IPS-15b (cell line): ENCODE measurements around the gene RELL2.

Experiments
- H3K27me3 ChIP-seq: one replicate; pipeline ENCODE4 v1.6.1; 2013; ENCODE audit warnings: low read length; ENCODE audit not compliant: control insufficient read depth, insufficient read depth
- H3K36me3 ChIP-seq: one replicate; pipeline ENCODE4 v1.6.1; 2013; ENCODE audit warnings: low read length; ENCODE audit not compliant: control insufficient read depth, insufficient read depth
- H3K4me1 ChIP-seq: one replicate; pipeline ENCODE4 v1.6.1; 2013; ENCODE audit warnings: mild to moderate bottlenecking, low read length; ENCODE audit not compliant: control insufficient read depth, insufficient read depth
- H3K4me3 ChIP-seq: one replicate; pipeline ENCODE4 v1.5.1; 2013; ENCODE audit warnings: low read depth, low read length
- H3K9ac ChIP-seq: one replicate; pipeline ENCODE4 v1.6.1; 2013; ENCODE audit warnings: low read depth, mild to moderate bottlenecking, low read length
- H3K9me3 ChIP-seq: one replicate; pipeline ENCODE4 v1.6.1; 2013; ENCODE audit warnings: mild to moderate bottlenecking, low read length; ENCODE audit not compliant: control insufficient read depth, insufficient read depth

RELL2 gene

GRCh38 chr5:141623611-141624010 lies 13.2 kb upstream of the RELL2 start:
- Histone ChIP-seq H3K9ac (no peak overlapping the region), H3K36me3 (peaks cover 13% of the 10 kb centered on the region), H3K4me1 (peaks cover 6% of the 10 kb centered on the region), H3K4me3 (no peak overlapping the region), H3K27me3 (no peaks in the 10 kb centered on the region), H3K9me3 (no peaks in the 10 kb centered on the region)

- no peak overlapping the region for H3K9ac ChIP-seq
- H3K4me3 ChIP-seq, result no peak overlapping the region
- H3K9me3 ChIP-seq, result no peaks in the 10 kb centered on the region
- H3K4me1 ChIP-seq, result peaks cover 6% of the 10 kb centered on the region
- H3K27me3 ChIP-seq, result no peaks in the 10 kb centered on the region
- H3K36me3 ChIP-seq, result peaks cover 25% of the 10 kb centered on the region
Measured at GRCh38 chr5:141628175-141628788, 8.5 kb upstream of the RELL2 start.

GRCh38 chr5:141630570-141631140 lies 6.1 kb upstream of the RELL2 start:
- no peaks in the 10 kb centered on the region for H3K4me1 ChIP-seq
- H3K4me3 ChIP-seq, result no peak overlapping the region
- H3K9ac ChIP-seq, result no peak overlapping the region
- peaks cover 18% of the 10 kb centered on the region for H3K36me3 ChIP-seq
- H3K9me3 ChIP-seq, result no peaks in the 10 kb centered on the region
- no peaks in the 10 kb centered on the region for H3K27me3 ChIP-seq

GRCh38 chr5:141632650-141633049 lies 4.1 kb upstream of the RELL2 start:
- Histone ChIP-seq H3K4me1 (peaks cover 3% of the 10 kb centered on the region), H3K4me3 (no peak overlapping the region), H3K27me3 (no peaks in the 10 kb centered on the region), H3K36me3 (peaks cover 16% of the 10 kb centered on the region), H3K9me3 (no peaks in the 10 kb centered on the region), H3K9ac (no peak overlapping the region)

GRCh38 chr5:141633871-141634561 lies 2.8 kb upstream of the RELL2 start:
- H3K9ac ChIP-seq, result no peak overlapping the region
- H3K4me1 ChIP-seq, result peaks cover 10% of the 10 kb centered on the region
- peaks cover 4% of the 10 kb centered on the region for H3K27me3 ChIP-seq
- H3K9me3 ChIP-seq, result no peaks in the 10 kb centered on the region
- peaks cover 15% of the 10 kb centered on the region for H3K36me3 ChIP-seq
- H3K4me3 ChIP-seq, result no peak overlapping the region

- no peak overlapping the region for H3K4me3 ChIP-seq
- no peak overlapping the region for H3K9ac ChIP-seq
- peaks cover 9% of the 10 kb centered on the region for H3K36me3 ChIP-seq
- peaks cover 4% of the 10 kb centered on the region for H3K27me3 ChIP-seq
- H3K4me1 ChIP-seq, result peaks cover 10% of the 10 kb centered on the region
- H3K9me3 ChIP-seq, result no peaks in the 10 kb centered on the region
Measured at GRCh38 chr5:141634720-141635119, 2.1 kb upstream of the RELL2 start.

GRCh38 chr5:141635646-141636045 lies 1.2 kb upstream of the RELL2 start:
- Histone ChIP-seq H3K4me1 (peaks cover 10% of the 10 kb centered on the region), H3K9me3 (no peaks in the 10 kb centered on the region), H3K9ac (peak overlapping the region; percentile 93), H3K4me3 (peak overlapping the region; percentile 99), H3K27me3 (peaks cover 4% of the 10 kb centered on the region), H3K36me3 (peaks cover 10% of the 10 kb centered on the region)

- H3K4me1 ChIP-seq, result peaks cover 10% of the 10 kb centered on the region
- H3K36me3 ChIP-seq, result peaks cover 10% of the 10 kb centered on the region
Measured at GRCh38 chr5:141636106-141636412, 738 bp upstream of the RELL2 start.

GRCh38 chr5:141637123-141637766 lies 448 bp downstream of the RELL2 start:
- Histone ChIP-seq H3K4me3 (peak overlapping the region; percentile 99), H3K4me1 (peaks cover 10% of the 10 kb centered on the region), H3K27me3 (peaks cover 4% of the 10 kb centered on the region), H3K9me3 (no peaks in the 10 kb centered on the region), H3K9ac (peak overlapping the region; percentile 37), H3K36me3 (peaks cover 10% of the 10 kb centered on the region)

More at GRCh38 chr5:141636106-141636412, 738 bp upstream of the RELL2 start:
- H3K9ac ChIP-seq, result peak overlapping the region; percentile 93
- peaks cover 4% of the 10 kb centered on the region for H3K27me3 ChIP-seq
- H3K9me3 ChIP-seq, result no peaks in the 10 kb centered on the region
- H3K4me3 ChIP-seq, result peak overlapping the region; percentile 99

- no peak overlapping the region for H3K9ac ChIP-seq
- H3K9me3 ChIP-seq, result no peaks in the 10 kb centered on the region
- peak overlapping the region; percentile 99 for H3K4me3 ChIP-seq
- peaks cover 10% of the 10 kb centered on the region for H3K4me1 ChIP-seq
- H3K27me3 ChIP-seq, result peaks cover 4% of the 10 kb centered on the region
- peaks cover 10% of the 10 kb centered on the region for H3K36me3 ChIP-seq
Measured at GRCh38 chr5:141637767-141638419, 1.1 kb downstream of the RELL2 start.

GRCh38 chr5:141638771-141639170 lies 2.0 kb downstream of the RELL2 start:
- peaks cover 10% of the 10 kb centered on the region for H3K4me1 ChIP-seq
- peaks cover 11% of the 10 kb centered on the region for H3K36me3 ChIP-seq
- H3K9me3 ChIP-seq, result no peaks in the 10 kb centered on the region
- H3K27me3 ChIP-seq, result peaks cover 4% of the 10 kb centered on the region
- H3K4me3 ChIP-seq, result no peak overlapping the region
- no peak overlapping the region for H3K9ac ChIP-seq
